OCI-M2 (cell line): Measurements from ENCODE around the gene NLGN4Y.

ENCODE experiments used
- DNase-seq: peaks from one replicate; lab custom pipeline; 2025; ENCODE audit not compliant: unreplicated experiment; lab: John Stamatoyannopoulos, UW

Gene NLGN4Y

DNA sequence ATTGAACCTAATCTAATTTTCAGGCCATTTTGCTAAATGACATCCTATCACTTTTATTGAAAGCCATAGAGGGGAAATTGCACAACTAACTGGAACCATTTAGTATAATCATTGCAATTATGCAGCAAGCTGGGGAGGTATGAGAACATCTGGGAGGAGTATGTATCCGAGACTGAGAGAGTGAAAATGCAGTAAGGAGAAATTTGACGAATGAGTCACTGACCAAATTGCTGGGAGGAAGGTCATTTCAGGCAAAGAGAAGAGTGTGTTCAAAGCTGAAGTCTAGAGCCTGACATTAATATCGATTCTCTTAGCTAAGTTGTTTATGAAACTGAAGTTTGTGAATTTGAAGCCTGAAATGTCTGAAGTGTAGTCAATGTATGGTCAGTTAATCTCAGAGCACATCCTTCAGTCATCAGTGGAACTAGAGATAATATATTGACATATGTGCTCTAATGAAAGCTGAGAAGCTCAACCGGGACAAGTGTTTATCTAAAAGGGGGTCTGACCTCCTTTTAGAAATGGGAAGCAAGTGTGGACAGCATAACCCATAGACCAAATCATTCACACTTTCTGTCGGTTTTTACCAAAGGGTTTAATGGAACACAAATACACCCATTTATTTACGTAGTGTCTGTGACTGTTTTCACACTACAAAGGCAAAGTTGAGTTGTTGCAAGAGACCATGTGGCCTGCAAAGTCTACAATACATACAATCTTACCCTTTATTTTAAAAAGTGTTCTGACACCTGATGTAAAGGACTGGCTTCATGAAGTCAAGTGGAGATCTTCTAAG, 120.0 kb downstream of the NLGN4Y start:
- no peak for DNase-seq

DNA sequence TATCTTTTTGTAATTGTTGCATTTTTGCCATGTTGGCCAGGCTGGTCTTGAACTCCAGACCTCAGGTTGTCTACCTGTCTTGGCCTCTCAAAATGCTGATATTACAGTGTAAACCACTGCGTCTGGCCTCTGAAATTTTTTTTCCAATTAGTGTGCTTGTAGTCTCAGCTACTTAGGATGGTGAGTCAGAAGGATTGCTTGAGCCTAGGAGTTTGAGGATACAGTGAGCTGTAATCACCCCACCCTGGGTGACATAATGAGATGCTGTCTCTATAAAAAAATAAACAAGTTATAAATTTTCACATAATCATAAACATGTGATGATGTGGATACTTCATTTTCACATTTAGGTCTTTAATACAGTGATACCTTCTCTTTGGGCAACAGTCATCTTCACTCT, 154.9 kb downstream of the NLGN4Y start:
- DNase-seq: no peak

DNA sequence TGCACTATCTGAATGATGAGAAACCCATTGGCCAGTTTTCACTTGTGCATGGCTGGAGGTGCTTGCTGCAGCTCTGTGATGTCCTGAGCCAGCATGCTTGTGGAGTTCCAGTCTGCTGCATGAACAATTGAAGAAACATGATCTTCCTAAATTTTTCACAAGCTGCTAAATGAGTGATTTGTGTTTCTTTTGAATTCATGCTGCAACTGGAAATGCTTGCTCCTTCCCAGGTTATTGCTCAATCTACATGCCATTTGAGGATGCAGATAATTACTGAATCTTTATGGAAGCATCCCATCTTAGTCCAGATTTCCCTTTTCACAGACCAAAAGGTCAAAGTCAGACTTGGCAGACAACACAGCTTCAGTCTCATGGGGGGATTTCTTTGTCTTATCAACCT, 170.2 kb downstream of the NLGN4Y start:
- DNase-seq: no peak

DNA sequence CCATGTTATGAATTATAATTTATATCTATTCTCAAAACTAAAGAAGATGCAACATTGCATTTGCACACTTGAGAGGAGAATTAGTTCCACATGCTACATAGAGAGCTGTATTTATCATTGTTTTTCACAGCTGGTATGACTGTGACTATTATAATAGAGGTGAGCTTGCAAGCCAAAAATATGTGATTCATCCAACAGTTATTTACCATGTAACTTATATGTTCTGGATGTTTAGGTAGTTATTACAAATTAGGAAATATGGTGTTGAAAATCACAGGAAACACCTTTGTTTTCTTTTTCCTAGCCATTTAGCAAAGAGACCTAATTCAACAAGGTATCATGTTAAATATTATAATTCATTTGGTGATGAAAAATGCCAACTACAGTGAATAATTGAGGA, 183.8 kb downstream of the NLGN4Y start:
- DNase-seq: no peak

DNA sequence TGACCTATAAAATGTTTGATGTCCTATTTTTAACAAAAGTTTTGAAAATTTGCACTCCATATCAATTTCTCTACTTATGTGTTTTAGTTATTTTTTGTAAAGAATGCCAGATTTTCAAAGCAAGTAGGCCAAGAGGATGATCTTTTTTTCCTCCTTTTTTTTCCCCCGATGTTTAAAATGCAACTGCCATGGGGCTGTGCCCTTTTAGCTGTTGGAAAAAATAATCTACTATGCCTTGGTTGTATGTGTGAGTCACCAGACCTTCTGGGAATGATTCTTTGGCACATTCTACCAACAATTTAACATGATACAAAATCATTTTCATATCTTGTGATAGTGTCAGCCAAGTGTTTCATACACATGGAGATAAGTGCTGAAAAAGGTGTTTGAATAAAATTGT, 217.3 kb downstream of the NLGN4Y start:
- DNase-seq: no peak

DNA sequence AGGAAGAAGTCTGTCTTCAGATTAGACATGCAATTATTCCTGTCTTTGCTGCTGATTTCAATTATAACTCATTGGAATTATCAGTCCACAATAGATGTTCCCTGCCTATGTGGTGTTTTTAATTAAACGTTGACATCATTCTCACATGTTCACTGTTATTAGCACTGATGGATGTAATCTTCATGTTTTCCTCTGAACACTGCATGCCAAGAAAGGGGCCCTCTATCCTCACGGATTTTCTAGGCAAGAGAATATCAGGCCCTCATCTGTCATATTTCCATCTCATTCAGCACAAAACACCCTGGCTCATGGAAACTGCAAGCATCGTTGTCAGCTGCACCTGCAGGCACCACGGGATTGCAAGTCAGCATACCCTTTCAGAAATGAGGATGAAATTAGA, 224.0 kb downstream of the NLGN4Y start:
- DNase-seq: no peak

DNA sequence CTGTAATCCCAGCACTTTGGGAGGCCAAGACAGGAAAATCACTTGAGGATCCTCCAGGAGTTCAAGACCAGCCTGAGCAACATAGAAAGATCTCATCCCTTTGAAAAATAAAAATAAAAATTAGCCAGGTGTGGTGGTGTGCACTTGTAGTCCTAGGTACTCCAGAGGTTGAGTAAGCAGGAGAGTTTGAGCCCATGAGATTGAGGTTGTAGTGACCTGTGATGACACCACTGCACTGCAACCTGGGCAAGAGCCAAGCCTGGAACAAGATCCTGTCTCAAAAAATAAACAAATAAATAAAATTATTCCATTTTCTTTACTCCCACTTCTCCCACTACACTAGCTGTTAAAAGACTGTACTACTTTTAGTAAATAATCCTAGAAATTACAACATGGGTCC, 231.2 kb downstream of the NLGN4Y start:
- DNase-seq: no peak

DNA sequence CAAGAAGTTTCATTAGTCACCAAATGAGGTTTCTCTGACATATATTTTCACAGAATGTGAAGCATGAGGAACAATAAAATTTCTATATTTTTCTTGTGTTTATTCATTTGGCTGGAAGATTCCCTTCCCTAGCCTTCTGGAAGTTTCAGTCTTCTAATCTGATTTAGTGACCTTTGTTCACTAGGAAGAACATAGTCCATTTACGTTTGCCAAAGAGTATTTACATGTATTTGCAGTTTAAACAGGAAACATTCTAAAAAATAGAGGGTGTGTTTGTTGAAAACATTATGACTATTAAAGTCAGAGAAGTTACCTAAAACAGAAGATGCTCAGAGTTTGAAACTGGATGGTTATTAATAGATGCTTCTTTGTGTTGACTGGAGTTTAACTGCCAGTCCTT, 238.6 kb downstream of the NLGN4Y start:
- DNase-seq: no peak

DNA sequence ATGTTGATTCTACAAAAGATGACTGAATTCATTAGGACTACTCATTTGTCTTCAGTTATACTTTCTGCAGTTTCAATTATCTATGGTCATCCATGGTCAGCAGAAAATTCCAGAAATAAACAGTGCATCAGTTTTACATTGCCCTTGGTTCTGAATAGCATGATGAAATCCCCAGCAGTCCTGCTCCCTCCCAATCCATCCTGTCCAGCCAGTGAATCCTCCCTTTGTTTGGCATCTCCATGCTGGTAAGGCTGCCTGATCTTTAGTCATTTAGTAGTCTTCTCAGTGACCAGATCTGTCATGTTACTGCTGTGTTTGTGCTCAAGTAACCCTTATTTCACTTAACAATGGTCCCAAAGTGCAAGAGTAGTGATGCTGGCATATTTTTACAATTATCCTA, 239.3 kb downstream of the NLGN4Y start:
- DNase-seq: no peak

DNA sequence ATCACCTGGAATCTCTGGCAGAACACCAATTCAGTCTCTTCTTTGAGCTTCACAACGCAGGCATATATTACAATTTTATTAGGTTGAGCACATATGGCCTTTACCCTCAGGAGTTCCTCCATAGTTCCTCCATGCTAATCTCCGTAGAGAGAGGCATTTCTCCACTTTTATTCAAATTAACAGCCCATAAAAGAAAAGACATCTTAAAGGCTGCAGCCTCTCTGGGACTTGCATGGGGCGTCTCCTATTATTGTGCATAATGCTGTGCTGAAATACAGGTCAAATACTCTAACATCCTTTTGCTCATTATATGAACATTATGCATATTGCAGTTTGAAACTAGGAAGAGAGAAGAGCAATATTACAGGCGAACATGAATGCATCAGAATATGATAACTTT, 253.9 kb downstream of the NLGN4Y start:
- DNase-seq: no peak

DNA sequence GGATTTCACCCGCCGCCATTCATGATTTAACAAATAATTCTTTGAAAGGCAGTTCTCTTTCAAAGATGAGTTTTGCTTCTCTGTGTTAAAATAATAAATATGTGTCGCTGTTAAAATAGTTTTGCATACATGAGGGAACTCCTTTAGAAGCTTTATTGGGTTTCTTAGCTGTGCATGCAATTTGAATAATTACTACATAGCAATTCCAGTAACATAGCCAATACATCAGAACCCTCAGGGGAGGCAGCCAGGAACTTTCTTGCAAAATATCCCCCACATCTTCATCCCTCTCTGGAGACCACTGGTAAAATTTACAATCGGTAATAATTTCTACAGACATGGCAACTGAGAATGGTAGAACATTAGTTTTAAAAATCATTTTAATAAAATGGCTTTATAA, 268.8 kb downstream of the NLGN4Y start:
- no peak for DNase-seq

DNA sequence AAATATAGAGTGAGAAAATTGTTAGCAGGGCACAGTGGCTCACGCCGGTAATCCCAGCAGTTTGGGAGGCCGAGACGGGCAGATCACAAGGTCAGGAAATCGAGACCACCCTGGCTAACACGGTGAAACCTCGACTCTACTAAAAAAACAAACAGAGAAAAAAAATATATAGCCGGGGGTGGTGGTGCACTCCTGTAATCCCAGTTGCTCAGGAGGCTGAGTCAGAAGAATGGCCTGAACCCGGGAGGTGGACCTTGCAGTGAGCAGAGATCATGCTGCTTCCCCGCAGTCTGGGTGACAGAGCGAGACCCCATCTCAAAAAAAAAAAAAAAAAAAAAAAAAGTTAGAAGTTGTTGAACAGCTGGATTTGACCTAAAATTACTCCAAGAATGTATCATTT, 269.3 kb downstream of the NLGN4Y start:
- no peak for DNase-seq

DNA sequence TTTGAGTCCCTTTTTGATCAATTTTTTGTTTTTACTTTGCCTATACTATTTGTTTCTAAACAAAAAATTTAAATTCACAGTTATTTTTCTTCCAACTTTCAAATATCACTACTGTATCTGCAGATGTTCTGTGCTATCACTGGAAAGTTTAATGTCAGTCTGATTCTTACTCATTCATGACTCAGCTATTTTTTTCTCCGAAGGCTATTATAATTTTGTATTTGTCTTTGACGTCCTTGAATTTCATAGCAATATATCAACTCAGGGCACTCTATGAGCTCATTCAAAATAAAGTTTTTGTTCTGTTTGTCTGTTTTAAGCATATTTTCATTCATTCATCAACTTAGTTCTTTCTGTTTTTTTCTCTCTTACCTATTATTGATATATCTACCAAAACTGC, 273.7 kb downstream of the NLGN4Y start:
- DNase-seq: no peak

DNA sequence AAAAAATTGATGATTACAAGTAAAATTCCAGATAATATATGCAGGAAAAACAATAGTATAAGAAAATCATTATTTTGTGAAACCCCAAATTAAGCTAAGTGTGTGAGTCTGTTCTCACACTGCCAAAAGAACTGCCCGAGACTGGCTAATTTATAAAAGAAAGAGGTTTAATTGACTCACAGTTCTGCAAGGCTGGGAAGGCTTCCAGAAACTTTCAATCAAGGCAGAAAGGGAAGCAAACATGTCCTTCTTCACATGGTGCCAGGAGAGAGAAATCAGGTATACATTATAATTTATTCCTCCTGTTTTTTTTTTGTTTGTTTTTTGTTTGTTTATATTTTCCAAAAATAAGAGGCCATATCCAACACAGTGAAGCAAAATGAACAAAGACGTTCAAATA, 276.8 kb downstream of the NLGN4Y start:
- no peak for DNase-seq

DNA sequence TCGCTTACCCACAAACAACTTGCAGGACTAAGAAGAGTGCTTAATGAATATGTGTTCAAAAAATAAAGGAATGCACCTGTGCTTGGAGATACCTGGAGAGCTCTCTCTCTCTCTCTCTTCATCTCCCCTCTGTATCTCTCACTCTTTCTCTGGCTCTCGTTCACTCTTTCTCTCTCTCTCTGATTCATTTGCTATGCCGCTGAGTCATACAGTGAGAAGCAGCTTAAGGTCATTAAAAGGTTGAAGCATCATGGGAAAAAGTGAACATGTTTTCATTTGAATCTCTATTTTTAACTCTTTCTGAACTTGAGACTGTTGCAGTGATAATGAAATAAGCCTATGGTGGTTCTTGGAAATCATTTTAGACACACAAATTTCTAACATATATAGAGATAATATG, 277.8 kb downstream of the NLGN4Y start:
- no peak for DNase-seq

DNA sequence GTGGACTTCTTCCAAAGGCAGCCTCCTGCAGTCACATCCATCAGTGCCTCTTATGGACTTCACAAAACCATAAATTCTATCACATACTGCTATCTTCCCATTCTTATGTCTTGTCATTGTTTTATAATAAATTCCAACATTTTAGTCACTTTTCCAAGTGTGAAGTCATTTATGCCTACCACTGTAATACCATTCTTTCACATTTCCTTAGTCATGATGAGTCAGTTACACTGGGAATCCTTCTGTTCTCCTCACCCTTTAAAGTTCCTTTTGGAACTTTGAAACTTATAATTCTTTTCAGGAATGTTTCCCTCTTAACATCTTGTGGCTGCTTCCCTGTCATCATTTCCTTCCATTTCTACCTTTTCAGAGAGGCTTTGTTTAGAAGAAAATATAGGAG, 279.7 kb downstream of the NLGN4Y start:
- no peak for DNase-seq

DNA sequence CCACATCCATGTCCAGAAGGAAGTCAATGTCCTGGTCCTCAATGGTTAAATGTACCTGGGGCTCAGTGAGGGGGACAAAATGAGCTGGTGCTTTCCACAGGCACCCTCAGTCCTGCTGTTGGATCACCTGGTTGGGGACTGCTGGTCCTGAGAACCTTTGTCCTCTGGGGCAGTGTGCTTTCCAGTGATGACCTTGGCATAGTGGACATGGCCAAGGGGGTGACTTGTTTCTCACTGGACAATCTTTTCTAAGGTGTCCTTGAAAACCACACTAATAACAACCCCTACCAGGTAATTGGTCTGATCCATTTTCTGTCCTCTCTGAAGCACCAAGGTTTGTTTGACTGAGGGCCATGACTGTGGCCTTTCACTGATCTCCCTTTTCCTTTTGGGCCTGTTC, 294.1 kb downstream of the NLGN4Y start:
- DNase-seq: no peak

DNA sequence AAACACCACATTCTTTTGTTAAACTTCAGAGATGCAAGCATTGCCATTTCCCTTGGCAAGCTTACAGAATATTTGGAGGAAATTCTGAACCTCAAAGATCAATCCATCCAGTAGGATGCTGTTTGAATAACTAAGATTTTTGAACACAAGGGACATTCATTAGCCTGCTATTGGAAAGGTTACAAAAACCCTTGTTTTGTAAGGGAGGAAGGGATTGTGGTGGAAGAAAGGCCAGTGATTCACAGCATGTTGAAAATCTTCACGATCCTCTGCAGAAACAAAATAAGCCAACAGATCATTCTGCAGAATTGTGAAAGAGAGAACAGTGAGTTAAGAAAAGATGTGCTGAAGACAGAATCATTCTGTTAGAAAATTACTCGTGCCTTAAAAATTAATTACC, 297.9 kb downstream of the NLGN4Y start:
- DNase-seq: no peak

DNA sequence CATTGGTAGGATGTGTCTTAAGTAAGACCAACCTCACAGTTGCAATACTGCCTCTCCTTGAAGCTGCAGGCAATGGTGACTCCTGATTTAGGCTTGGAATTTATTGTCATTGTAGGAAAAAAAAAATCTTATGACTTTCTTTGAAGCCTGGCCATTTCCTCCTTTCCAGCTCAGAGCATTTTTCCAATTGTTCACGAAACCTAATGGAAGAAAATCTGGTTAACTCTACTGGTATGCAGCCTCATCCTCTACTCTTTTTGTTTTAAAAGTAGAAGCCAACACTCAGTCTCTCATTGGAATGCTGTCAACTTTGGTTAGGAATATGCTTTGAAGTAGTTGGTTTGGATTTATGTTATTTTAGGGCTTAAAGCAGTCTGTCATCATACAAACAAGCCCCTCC, 298.6 kb downstream of the NLGN4Y start:
- no peak for DNase-seq

DNA sequence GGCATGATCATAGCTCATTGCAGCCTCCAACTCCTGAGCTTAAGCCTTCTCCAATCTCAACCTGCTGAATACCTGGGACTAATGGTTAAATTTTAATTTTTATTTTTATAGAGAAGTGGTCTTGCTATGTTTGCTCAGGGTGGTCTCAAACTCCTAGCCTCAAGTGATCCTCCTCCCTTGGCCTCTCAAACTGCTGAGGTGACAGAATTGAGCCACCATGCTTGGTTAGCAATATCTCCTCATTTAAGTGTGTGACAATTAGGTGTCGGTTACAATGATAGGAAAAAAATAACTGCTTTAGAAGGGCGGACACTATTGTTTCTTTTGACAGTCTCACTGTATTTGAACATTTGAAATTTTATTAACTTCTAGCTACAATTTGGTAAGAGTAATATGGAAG, 300.3 kb downstream of the NLGN4Y start:
- DNase-seq: no peak

DNA sequence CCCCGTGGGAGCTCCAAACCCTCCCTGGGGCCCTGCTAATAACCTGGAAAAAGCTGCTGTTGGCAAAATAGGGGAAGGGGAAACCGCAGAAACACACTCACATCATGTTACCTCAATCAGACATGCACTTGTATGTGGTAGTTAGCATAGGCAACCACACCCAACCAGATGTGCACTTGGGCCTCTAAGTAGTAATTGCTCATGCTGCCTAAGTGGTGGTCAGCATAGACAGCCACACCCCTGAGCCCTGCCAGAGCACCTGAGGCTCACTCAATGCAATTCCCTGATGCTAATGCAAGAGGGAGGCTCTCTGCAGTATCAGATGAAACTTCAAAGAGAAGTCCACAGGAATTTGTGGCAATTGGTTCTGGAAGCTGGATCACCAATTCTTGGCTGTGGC, 301.4 kb downstream of the NLGN4Y start:
- DNase-seq: no peak

DNA sequence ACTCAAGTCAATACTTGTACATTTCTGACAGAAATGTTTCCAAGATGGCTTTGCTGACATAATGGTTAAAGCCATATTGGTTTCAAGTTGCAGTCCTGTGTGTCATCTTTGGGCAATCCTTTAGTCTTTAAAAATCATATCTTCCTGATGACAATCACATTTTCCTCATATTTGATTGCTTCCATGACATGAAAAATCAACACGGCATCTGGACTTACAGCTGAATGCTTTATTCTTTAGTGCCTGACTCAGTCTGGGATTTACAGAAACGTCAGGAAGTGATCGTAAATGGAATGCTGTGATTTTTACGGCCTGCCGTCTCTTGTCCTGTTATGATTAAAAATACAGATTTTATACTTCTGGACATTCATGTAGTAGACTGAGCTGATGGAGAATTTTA, 304.2 kb downstream of the NLGN4Y start:
- DNase-seq: no peak

DNA sequence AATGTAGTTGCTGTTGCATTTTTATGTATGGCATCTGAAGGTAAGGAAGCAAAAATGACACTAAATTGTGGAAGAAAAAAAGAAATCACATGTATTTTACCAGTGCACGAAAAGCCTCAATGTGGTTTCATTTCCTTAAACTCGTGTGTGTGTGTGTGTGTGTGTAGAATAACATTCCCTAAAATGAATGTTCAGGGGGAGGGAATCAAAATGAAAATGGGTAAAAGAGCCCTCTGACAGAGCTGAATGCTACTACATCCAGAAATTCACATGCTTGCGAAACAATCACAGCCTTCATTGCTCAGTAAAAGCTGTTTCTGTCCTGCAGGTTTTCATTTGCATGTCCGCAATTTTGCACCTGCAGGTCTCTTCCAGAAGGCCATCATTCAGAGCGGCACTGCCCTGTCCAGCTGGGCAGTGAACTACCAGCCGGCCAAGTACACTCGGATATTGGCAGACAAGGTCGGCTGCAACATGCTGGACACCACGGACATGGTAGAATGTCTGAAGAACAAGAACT, 305.1 kb downstream of the NLGN4Y start:
- DNase-seq: no peak
